GM19099 (cell line): Measurements from ENCODE around the gene TRIM10.

Experiments
- POLR2A ChIP-seq: IDR thresholded peaks from 3 replicates; pipeline ENCODE4 v1.6.1; 2011; ENCODE audit warnings: low read depth; ENCODE audit not compliant: insufficient read length; ENCODE audit errors: extremely low read depth

Gene TRIM10, protein sequence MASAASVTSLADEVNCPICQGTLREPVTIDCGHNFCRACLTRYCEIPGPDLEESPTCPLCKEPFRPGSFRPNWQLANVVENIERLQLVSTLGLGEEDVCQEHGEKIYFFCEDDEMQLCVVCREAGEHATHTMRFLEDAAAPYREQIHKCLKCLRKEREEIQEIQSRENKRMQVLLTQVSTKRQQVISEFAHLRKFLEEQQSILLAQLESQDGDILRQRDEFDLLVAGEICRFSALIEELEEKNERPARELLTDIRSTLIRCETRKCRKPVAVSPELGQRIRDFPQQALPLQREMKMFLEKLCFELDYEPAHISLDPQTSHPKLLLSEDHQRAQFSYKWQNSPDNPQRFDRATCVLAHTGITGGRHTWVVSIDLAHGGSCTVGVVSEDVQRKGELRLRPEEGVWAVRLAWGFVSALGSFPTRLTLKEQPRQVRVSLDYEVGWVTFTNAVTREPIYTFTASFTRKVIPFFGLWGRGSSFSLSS

DNA sequence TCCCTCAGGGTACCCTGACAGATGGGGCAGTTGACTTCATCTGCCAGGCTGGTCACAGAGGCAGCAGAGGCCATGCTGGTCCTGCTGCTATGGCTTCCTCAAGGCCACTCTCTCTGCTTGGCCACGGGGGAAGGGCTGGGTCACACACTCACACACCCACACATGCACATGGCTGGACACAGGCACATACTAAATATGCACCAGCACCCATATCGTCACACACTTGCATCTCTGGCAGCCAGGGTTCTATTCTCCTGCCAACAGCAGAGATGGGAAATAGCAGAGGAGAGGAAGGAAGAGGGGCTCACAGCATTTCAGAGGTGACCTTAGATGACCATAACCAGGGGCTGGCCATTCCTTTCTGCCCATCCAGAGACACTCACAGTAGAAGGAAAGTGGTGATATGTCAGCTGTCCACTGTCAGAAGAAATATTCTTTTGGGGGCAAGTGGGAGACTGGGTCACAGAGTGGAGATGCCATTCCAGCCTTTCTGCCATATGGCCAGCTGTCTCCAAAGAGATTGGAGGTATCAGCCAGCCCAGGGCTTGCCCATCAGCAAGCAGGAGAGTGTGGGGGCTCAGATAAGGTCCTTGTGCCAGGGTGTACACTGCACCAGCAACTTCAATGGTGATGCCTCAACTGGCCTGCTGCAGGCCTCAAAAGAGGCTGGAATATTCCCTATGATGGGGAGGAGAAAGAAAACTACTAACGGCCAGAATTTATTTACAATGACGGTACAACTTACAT lies at the start of gene TRIM10:
Gene TRIM10, minus strand, starts transcription at position 427 of the 747 bp plus-strand sequence. Its CDS starts 353 bp downstream, at position 74.
- TF ChIP-seq POLR2A = no peak

DNA sequence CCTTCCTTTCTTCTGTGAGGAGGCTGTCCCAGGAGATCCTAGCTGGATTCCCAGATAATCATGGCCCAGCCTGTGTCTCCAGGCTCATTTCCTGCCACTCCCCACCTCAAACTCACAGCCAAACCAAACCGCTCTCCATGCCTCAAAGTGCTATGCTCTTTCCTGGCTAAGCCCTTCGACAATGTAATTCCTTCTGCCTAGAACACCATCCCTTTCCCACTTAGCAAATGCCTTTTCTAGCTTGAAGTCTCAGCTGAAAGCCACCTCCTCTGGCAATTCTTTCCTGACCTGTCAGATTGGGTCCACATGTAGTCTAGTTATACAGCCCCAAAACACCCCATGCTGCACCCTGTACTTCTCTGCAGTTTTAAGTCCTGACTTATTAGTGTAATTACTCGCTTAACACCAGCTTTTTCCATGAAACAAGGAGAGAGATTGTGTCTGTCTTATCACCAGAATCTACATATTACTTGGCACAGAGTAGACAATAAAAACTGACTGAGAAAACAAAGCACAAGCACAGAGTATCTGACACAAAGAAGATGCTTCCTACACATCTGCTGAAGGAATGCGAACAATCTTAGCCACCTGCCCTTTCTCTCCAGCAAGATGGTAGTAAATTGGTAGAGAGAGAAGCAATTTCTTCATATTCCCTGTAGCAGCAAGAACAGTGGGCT lies 46.7 kb upstream of the TRIM10 start:
- no peak for TF ChIP-seq POLR2A

DNA sequence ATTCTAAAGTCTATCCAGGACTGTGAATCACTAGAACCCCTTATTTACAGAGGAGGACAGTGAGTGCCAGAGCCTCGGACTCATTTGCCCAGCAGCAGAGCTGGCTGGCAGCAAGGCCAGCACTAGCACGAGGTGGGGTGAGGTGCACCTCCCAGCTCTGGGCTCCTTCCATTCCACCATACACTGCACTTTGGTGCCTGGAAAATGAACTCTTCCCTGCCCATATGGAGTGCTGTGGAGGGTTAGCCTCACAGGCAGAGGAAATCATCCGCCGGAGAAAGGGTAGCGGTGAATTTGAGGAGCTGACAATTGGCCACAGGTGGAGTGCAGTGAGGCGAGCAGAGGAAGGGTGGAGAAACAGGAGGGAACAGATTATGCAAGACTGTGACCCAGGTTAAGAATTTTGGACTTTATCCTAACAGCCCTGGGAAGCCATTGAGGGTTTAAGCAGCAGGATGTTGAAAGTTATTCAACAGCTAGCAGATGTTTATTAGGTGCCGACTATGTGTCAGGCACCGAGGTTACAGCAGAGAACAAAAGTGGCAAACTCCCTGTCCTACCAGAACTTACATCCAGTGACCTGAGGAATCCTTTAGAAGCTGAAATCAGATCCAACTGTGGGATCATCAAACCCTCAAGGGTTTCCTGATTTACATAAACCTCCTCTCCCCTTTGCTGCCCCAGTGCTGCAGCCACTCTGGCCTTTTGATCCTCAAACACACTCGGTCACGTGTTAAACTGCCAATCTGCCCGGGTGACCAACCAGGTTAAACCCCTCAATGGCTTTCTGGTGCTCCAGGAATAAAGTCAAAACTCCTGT lies 46.0 kb upstream of the TRIM10 start:
- no peak for TF ChIP-seq POLR2A

DNA sequence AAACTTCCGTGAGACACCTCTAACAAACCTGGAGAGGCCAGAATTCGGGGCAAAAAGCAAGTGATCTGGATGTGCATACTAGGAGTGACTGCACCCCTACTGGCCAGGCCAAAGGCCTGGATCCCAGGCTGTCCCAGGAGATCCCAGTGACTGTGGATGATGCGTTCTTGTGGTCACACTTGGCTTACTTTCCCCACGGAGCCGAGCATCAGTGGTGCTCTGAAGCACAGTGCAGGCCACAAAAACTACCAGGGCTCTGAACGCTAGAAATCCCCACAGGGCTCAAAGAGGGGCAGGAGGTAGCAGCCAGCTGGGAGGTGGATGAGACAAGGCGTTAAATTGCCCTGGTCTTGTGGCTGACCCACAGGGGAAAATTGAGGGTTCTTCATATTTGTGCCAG lies 45.1 kb upstream of the TRIM10 start:
- no peak for TF ChIP-seq POLR2A

DNA sequence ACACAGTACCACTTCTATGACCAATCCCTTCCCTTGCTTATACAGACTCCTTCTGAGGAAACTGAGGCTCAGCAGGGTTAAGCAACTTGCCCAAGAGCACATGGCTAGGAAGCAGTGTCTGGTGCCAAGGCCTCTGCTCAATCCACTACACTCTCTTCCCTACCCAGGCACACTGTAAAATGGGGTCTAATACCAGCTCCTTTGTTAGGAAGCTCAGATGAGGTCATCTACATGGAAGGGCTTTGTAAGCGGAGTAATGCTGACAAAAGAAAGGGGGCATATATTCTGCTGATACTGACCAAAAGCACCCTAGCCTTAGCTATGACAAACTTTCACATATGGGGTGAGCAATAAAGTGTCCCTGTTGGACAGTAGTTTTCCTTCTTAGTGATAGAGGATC lies 43.1 kb upstream of the TRIM10 start:
- TF ChIP-seq POLR2A = no peak

DNA sequence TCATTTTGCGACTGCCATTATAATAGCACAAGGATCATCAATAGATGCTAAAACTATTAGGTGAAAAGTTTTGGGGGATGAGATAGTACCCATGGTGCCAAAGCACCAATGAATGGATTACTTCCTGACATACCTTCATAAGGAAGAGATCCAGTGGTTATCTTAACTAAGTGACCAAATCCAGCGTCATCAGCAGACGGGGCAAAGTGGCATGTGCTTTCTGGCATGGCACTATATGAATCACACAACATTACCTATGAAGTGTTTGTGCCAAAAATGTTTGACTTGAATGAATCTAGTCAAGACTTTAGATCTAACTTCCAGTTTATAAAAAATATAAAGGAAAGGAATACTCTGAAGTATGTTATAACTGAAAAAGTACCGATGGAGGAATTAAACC lies 41.4 kb upstream of the TRIM10 start:
- no peak for TF ChIP-seq POLR2A

DNA sequence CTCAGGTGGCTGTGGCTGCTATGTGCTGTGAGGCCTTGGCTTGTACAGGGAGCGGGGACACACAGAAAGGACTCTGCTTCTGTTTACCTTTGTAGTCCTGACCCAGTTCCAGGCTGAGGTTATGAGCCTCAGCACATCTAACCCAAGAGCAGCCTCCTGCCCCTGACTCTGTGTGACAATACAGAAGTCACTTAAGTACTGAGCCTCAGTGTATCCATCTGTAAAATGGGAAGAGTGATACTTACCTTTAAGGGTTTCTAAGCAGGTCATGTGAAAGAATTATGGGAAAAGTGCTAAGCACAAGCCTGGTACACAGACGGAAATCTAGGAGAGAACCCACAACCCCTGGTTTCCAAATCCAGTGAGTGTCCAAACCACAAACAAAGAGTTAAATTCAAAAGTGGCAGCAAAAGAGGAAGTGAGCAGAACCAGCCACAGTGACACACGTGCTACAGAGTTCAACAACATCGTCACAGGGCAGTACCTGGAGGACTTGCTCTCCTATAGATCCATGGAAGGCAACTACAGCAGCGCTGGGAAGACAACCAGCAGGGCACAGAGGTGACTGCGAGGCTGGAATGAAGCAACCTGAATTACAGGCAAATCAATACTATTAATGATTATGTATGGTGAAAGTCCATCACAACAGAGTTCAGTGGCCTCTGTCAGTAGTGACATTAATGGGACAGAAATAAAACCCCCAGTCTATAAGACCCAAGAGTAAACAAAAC lies 39.7 kb upstream of the TRIM10 start:
- TF ChIP-seq POLR2A = peak; percentile 13

DNA sequence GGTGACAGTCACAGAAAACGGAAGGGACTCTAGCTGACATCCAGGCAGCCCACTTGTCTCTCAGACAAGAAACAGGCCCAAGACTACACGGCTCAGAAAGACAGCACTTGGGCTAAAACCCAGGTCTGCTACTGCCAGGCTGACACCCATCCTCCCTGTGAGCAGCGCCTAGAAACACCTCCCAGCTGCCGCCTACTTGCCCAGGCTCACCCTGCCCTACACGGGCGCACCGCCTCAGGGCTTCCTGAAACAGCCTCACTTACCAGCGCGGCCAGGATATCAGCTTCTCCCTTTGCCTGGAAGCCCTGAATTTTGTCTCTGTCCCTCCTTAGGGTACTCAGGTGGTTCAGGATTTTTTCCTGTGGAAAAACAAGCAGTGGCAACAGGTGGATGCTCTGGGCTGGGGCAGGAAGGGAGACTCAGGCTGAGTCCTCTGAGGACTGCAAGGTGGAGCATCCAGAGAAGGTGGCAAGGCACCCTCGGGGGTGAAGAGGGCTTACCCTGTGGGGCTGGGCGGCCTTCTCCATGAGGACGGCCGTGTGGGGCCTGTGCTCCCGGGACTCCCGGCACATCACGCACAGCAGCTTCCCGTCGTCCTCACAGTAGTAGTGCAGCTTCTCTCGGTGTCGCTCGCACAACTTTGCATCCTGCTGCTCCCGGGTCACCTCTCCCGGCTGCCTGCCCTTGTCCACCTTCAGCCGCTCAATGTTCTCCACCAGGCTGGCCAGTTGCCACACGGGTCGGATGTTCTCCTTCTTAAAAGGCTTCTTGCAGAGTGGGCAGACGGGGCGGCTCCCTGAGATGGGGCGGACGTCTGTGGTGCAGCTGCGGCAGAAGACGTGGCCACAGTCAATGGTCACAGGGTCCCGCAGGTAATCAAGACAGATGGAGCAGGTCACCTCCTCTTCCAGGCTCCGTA lies 37.4 kb upstream of the TRIM10 start:
- no peak for TF ChIP-seq POLR2A

DNA sequence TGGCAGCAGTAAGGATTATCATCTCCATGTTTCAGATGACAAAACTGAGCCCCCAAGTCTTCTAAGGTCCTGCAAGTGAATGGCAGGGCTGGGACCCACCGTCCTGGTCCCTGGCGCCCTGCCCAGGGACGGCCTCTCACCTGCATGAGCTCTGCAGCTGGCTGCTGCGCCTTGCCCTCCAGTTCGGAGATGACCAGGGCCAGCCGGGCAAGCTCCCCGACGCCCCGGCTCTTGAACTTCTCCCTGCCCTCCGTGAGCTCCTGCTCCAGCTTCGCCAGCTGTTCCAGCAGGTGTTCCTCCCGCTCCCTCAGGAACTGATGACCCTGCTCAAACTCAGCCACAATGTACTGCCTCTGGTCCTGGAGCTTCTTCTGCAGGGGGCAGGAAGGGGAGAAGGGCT lies 35.4 kb upstream of the TRIM10 start:
- no peak for TF ChIP-seq POLR2A

DNA sequence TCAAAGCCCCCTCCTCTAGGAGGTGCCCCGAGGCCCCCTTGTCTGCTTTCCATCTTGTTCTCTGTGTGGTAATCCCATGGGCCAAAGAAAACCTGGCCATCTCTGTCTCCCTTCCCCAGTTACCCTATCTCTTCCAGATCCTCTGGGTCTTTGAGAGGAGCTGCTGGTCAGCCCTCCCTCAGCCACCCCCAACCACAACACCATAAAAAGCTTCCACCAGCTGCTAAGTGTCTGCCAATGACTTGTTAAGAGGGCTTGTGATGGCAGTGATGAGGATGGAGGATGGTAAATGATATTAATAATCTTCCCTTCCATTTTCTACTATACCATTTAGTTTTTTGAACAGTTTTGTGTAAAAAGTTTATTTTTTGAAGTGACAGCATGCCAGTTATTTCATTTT lies 34.9 kb upstream of the TRIM10 start:
- no peak for TF ChIP-seq POLR2A

DNA sequence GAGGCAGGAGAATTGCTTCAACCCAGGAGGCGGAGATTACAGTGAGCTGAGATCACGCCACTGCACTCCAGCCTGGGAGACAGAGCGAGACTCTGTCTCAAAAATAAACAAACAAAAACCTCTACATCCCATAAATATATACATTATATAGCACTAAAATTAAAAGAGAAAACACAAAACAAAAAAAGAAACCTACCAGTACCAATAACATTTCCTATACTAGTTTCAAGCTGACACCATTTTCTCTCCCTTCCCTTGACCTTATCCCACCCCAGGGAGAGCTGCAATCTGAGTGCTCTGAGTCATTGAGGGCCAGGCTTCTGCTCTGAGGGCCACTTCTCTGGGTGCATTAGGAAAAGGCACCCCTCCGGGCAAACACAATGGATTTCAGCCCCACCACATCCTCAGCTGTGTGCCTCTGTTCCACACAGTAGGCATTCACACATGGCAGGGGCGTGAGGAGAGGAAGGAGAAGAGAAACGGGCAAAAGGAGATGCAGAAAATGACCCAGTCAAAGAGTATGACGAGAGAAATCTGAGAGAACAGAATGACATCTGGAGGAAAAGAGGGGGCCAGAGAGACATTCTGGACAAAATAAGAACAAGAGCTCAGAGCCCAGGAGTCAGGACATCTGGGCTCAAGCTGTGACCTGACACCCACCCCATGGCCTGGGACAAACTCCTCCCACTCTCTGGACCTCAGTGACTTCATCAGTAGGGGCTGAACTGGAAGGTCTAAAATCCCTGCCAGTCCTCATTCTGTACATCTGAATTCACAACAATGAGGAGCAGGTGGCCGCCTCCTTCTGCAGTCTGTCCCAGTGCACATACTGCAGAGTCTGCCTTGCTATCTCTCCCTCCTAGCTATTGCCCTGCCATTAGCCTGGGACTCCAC lies 34.0 kb upstream of the TRIM10 start:
- TF ChIP-seq POLR2A = no peak

DNA sequence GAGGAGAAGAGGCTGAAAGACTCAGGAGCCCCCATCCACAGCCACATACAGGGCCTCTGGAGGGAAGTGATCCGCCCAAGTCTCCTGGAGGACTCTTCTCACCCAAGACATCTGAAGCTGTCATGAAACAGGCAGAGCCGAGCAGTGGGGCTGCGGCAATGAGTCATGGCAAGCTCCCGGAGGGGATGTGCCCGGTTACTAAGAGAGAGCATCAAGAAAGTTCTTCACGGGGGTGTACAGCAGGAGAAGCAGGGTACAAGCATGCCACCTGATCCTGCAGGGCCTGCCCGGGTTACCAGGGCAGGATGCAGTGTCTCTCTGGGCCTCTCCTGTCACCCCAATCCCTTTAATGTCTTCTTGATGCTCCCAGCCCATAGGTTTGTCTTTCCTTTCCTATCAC lies 31.1 kb upstream of the TRIM10 start:
- no peak for TF ChIP-seq POLR2A
